ENCODE results near the gene NXPH3.

GRCh38 chr17:49590874-49591273 lies 15.2 kb downstream of the NXPH3 start:
- TF ChIP-seq CTCF (IDR thresholded peaks at IDR 0.05) (no peak), POLR2A (IDR thresholded peaks at IDR 0.05) (no peak)

Measured in uterus (tissue), 2 donors.